ENCODE data around the gene APOL2. TPM values are rescaled to one million over a fixed set of nuclear protein-coding genes. Genes with fewer than 3 reads are reported as not detected.
"Not testable (repeated sequence)": the region's sequence is repeated elsewhere in the genome, so short reads cannot be mapped to it uniquely, and the experiment has no call there.

The APOL2 gene
- total RNA-seq (2014; rRNA removed), result 38.3 and 44.6 TPM in 2 replicates
- 56.1 TPM for polyA plus RNA-seq (2012)

GRCh38 chr22:36239401-36240171 lies at the start of gene APOL2:
Gene APOL2 (minus strand): TSS chr22:36239527. CDS start chr22:36233162, 6,365 bp downstream.
- DNase-seq (ENCODE audit: low read depth), result peak; percentile 93

- no peak for DNase-seq (ENCODE audit: low read depth)
Observed at GRCh38 chr22:36288571-36289405, 49.5 kb upstream of the APOL2 start.

- DNase-seq (ENCODE audit: low read depth), result peak; percentile 28
Observed at GRCh38 chr22:36287881-36288515, 48.7 kb upstream of the APOL2 start.

GRCh38 chr22:36286096-36286957 lies 47.0 kb upstream of the APOL2 start:
- DNase-seq (ENCODE audit: low read depth), result peak; percentile 72

GRCh38 chr22:36285545-36285944 lies 46.2 kb upstream of the APOL2 start:
- DNase-seq (ENCODE audit: low read depth), result no peak

- DNase-seq (ENCODE audit: low read depth), result no peak
Observed at GRCh38 chr22:36285017-36285416, 45.7 kb upstream of the APOL2 start.

GRCh38 chr22:36284171-36284571 lies 44.8 kb upstream of the APOL2 start:
- DNase-seq (ENCODE audit: low read depth), result no peak

- no peak for DNase-seq (ENCODE audit: low read depth)
Observed at GRCh38 chr22:36282328-36282831, 43.1 kb upstream of the APOL2 start.

GRCh38 chr22:36281781-36282327 lies 42.5 kb upstream of the APOL2 start:
- no peak for DNase-seq (ENCODE audit: low read depth)

- DNase-seq (ENCODE audit: low read depth), result no peak
Observed at GRCh38 chr22:36280379-36280778, 41.1 kb upstream of the APOL2 start.

GRCh38 chr22:36279219-36279666 lies 39.9 kb upstream of the APOL2 start:
- no peak for DNase-seq (ENCODE audit: low read depth)

- DNase-seq (ENCODE audit: low read depth), result peak; percentile 55
Observed at GRCh38 chr22:36277482-36278291, 38.4 kb upstream of the APOL2 start.

GRCh38 chr22:36274531-36274930 lies 35.2 kb upstream of the APOL2 start:
- DNase-seq (ENCODE audit: low read depth), result no peak

- DNase-seq (ENCODE audit: low read depth), result not testable (repeated sequence)
Observed at GRCh38 chr22:36271951-36272350, 32.6 kb upstream of the APOL2 start.

- not testable (repeated sequence) for DNase-seq (ENCODE audit: low read depth)
Observed at GRCh38 chr22:36271231-36271630, 31.9 kb upstream of the APOL2 start.

- no peak for DNase-seq (ENCODE audit: low read depth)
Observed at GRCh38 chr22:36267896-36268485, 28.7 kb upstream of the APOL2 start.

- no peak for DNase-seq (ENCODE audit: low read depth)
Observed at GRCh38 chr22:36267058-36267457, 27.7 kb upstream of the APOL2 start.

- DNase-seq (ENCODE audit: low read depth), result not testable (repeated sequence)
Observed at GRCh38 chr22:36263886-36264664, 24.7 kb upstream of the APOL2 start.
